GM21825 (cell line): ENCODE results near the gene POMZP3.
"Not testable (repeated sequence)": the region's sequence is repeated elsewhere in the genome, so short reads cannot be mapped to it uniquely, and the experiment has no call there.

ENCODE experiments used
- ATAC-seq: cut with Tn5 transposase; IDR thresholded peaks from one replicate; pipeline ENCODE4 v1.9.1; 2021; ENCODE audit warnings: mild to moderate bottlenecking, moderate library complexity; ENCODE audit not compliant: unreplicated experiment

The POMZP3 gene

DNA sequence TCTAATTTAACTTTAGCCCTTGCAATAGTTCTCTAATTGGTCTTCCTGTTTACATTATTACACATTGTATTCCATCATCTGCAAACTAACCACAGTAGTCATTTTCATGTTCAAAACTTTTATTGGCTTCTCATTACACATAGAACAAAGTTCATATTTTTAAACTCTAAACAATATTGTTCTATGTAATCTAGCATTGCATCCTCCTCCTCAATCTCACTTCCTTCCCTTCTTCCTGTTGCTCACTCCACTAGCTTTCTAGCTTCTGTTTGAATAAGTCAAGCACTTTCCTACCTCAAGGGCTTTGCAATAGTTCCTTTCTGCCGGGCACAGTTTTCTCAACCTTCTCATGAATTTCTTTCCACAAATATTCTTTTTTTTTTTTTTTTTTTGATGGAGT, 38.5 kb downstream of the POMZP3 start:
- ATAC-seq, result not testable (repeated sequence)

DNA sequence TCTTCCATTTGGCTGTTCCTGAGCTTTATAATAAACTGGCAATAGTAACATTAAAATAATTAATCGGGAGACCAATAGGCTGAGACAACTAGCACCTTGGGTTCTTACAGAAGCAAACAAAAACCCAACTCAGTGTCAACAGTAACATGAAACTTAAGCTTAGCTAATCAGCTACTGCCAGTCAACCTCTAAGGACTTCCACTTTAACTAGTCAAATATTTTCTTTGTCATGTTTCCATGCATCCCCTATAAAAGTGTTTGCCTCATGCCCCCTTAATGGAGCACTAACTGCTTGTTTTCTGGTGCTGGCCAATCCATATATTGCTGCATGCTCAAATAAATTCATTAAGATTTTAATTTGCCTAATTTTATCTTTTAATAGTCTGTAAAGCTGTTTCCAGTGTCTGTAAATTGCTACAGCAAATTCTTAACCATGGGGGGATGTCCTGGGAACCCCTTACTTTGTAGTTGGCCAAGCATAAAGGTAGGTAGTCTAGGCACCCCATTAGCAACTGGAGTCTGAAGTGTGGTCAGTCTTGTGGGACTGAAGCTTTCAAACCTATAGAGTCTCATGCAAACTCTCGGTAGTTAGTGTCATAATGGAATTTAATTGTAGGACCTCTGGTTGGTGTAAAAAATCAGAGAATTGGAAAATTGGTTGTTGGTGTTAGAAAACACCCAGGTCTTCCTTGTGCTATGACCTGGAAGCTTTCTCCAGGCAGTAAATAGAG, 40.3 kb downstream of the POMZP3 start:
- not testable (repeated sequence) for ATAC-seq

DNA sequence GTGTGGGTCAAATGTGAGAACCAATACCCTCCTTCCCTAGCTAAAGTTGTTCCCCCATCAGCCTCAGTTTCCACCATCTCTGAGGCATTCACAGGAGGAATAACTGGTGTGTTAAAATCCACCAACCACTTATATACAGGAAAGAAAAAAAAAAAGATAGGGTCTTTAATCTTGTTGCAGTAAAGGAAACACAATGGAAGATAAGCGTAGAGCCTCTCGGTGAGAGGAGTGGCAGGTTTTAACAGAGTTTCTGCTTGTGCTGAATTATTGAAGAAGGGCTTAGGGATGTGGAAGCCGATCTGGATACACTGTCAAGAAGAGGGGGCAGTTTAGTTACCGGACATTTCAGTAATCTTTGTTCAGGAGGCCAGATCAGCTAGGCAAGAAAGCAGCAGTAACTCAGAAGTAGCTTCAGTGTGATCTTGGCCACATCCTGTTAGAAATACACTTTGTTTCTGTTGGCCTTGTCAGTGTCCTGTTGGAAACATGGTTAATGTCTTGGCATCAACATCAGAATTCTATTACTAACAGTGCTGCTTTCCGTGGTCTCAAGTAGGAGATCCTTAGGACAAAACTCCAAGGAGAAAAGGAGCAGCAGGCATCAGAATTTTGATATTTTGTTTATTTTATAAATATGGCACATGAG, 43.3 kb downstream of the POMZP3 start:
- not testable (repeated sequence) for ATAC-seq

DNA sequence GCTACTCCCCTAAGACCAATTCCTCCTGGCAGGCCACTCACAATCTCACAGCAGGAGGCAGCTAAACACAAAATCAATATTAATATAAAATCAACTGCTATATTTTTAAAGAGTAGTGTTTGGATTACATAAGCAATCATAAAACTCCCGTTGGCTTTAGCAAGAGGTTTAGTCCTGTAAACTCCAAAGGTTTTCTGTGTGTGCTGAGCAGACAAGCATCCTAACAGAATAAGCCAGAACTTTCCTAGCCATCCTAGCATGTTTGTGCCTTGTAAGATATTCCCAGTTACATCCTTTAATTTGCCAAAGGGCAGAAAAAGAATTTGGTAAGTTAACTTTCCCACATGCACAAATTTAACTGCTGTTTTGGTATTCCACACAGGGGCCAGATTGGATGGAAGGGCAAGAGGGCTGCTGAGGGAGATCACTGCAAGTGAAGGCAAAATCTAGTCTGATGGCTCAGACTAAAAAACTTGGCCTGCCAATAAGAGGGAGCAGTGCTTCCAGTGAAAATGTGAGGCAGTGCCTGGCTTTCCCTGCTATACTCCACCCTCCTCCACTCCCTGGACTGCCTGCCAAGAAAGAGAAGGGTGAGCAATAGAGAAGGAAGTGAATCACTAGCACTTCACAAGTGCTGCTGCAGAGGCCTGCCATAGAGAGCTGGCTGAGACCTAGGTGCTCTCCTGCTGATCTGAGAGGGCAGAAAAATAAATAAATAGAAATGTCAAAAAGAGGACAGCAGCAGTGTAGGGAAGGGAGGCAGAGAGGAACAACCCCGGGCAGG, 44.0 kb downstream of the POMZP3 start:
- not testable (repeated sequence) for ATAC-seq

DNA sequence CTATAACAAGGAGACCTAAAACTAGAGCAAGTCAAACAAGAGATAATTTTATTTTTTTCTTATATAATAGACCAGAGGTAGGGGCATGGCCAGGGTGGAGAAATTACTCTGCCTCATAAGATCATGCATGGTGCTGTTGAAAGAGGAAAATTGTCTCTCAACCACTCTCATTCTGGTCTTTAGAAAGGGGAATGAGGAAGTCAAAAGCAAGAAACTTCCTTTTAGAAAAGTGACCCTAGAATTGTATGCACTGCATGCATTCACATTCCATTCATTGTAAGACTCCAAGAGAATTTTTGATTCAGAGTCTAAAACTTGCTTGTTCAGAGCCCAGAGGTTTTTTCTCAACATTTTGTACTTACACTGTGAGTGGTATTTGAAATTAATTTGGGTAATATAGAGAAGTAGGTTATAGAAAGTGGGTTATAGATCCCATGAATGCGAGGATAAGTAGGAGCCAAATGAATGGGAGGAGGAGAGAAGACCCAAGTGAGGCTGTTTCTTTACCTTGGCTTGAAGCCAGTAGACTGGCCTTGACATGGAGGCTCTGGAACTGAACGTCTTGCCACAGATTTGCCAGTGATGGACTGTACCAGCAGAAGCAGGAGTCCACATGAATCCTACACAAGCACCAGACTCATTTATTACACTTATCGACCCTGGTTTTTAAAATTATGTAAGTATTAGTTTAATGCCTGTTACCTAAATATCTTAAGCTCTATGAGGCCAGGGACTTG, 51.0 kb downstream of the POMZP3 start:
- ATAC-seq, result not testable (repeated sequence)

GRCh38 chr7:76575431-76575830, 51.6 kb downstream of the POMZP3 start:
- ATAC-seq, result not testable (repeated sequence)

DNA sequence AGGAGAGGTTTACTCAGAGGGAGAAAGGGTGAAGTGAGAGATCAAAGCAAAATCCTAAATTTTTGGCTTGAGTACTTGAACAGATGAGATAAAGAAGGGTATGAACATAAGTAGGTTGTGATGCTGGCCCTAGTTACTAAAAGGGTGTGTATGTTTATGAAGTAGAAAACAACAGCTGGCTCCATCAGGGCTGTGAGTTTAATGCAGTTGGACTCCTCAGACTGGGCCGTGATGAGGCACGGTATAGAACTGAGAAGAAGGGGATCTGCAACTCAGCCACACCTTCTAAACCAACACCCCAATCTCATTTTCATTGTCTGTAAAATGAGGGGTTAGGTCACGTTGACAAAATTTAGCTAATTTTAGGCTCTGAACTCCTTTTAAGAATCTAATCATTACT, 54.8 kb downstream of the POMZP3 start:
- not testable (repeated sequence) for ATAC-seq

DNA sequence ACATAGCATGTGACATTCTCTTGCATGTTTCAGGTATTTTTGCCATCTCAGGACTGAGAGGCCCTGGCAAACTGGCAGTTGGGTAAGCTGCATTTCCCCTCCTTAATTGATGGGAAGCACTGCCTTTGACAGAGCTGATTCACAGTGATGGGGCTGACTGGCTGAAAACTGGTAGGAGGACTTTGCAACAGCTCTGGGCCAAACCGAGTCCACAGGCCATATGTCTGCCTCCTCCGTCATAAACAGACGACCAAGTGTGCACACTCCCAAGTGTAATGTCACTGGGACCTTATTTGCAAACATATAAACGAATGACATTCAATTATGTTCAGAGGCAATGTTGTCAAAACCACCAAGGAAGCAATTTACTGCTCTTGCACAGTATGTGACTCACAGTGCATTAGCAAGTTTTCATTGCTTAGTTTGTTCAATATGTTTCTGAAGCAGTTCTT, 56.7 kb downstream of the POMZP3 start:
- ATAC-seq, result not testable (repeated sequence)

GRCh38 chr7:76568742-76569141, 58.3 kb downstream of the POMZP3 start:
- not testable (repeated sequence) for ATAC-seq

DNA sequence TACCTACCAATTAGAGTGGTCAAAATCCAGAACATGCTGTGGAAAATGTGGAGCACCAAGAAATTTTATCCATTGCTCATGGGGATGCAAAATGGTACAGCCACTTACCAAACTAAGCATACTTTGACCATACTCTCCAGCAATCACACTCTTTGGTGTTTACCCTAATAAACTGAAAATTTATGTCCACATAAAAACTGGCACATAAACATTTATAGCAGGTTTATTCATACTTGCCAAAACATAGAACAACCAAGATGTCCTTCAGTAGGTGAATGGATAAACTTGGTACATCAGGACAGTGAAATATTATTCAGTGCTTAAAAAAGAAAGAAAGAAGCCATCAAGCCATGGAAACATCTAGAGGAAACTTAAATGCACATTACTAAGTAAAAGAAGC, 59.3 kb downstream of the POMZP3 start:
- ATAC-seq, result not testable (repeated sequence)

DNA sequence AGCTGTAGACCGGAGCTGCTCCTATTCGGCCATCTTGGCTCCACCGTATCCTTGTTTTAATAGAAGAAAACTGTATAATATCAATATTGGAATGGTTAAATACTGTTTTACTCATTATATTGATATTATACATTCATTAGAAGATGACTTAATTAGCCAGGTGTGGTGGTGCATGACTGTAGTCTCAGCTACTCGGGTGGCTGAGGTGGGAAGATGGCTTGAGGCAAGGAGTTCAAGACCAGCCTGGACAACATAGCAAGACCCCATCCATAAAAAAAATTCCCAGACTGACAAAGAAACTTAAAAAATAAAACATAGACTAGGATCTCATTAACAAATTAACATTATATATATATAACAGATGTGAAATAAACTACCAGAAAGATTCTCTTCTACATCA, 59.8 kb downstream of the POMZP3 start:
- ATAC-seq, result not testable (repeated sequence)

DNA sequence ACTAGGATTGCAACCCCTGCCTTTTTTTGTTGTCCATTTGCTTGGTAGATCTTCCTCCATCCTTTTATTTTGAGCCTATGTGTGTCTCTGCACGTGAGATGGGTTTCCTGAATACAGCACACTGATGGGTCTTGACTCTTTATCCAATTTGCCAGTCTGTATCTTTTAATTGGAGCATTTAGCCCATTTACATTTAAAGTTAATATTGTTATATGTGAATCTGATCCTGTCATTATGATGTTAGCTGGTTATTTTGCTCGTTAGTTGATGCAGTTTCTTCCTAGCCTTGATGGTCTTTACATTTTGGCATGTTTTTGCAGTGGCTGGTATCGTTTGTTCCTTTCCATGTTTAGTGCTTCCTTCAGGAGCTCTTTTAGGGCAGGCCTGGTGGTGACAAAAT, 62.1 kb downstream of the POMZP3 start:
- ATAC-seq, result not testable (repeated sequence)

DNA sequence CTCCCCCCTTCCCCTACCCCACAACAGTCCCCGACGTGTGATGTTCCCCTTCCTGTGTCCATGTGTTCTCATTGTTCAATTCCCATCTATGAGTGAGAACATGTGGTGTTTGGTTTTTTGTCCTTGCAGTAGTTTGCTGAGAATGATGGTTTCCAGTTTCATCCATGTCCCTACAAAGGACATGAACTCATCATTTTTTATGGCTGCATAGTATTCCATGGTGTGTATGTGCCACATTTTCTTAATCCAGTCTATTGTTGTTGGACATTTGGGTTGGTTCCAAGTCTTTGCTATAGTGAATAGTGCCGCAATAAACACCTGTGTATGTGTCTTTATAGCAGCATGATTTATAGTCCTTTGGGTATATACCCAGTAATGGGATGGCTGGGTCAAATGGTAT, 65.7 kb downstream of the POMZP3 start:
- not testable (repeated sequence) for ATAC-seq

- ATAC-seq, result not testable (repeated sequence)
These were observed 66.9 kb downstream of the POMZP3 start for GRCh38 chr7:76560157-76560556.
